Esophagus muscularis mucosa (tissue), 3 donors: ENCODE data around the gene SLAMF9.

ENCODE experiments used
- CTCF ChIP-seq, 3 experiments: fragments of 200-600 bp in 2 of 3; fragments of 450-650 bp in 1 of 3; sonication (generic) in 2 of 3; IDR thresholded peaks; one replicate each; pipeline ENCODE4 v1.5.1; 2017 to 2019; ENCODE audit warnings: antibody characterized with exemption in 3 of 3, mild to moderate bottlenecking in 2 of 3, moderate library complexity in 1 of 3
- POLR2A ChIP-seq: fragments of 450-650 bp; IDR thresholded peaks from one replicate; pipeline ENCODE4 v1.6.1; 2017; ENCODE audit warnings: antibody characterized with exemption, moderate library complexity, mild to moderate bottlenecking, low read depth

DNA sequence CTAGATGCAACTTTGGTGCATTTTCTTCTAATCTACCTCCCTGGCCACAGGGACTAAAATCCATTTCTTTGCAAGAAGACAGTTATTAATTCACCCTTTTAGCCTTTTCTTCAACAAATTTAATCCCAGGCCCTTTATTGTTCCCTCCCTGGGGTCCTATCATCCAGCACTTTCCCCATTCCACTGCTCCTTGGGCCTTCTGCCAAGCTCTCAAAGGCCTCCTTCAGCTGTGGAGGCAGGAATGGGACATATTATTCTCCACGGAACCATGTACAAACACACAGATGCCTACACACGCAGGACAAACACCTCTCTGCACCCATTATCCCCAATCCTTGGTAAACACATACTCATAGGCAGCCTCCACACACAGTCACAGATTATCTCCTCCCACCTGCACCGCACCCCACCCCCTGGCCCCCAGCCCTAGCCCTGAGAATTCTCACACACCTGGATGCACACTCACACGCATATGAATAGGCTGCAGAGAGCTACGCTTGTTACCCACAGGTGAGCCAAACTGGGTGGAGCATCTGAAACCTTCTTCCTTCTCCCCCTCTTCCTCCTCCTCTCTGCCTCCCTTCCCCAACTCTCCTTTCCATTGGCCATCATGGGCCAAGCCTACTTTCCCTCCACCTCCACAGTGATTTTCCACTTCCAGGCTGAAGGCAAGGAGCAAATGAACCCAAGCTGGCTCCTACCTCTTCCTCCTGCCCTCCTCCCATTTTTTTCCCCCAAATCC, 40.4 kb downstream of the SLAMF9 start:
- TF ChIP-seq CTCF (IDR thresholded peaks at IDR 0.05), result no peak
- no peak for TF ChIP-seq POLR2A
